PC-9 (cell line): ENCODE data around the gene PBX1. TPM values are rescaled to one million over a fixed set of nuclear protein-coding genes. Genes with fewer than 3 reads are reported as not detected.

Source experiments
- BruUV-seq: library from RNA; stranded (reverse); fragments of 400-500 nt; replicated peaks from 2 replicates; lab custom pipeline; 2021; lab: Mats Ljungman, UMichigan
- CTCF ChIA-PET: fragments of 300-600 bp; sonication (Branson Sonifier 250); formaldehyde crosslinking; loops from one replicate; lab custom pipeline; 2022; ENCODE audit warnings: antibody characterized with exemption; lab: Charles Lee
- POLR2A ChIA-PET: fragments of 300-600 bp; sonication (Branson Sonifier 250); formaldehyde crosslinking; loops from one replicate; lab custom pipeline; 2022; ENCODE audit warnings: antibody characterized with exemption; ENCODE audit not compliant: unreplicated experiment; lab: Charles Lee
- DNase-seq, 2 experiments: peaks; one replicate each; pipeline versions ENCODE4 v3.0.0 to v3.0.0-alpha.2; 2015 to 2022; ENCODE audit warnings: mixed read lengths in 1 of 2
- H2AFZ ChIP-seq: fragments of 200-600 bp; sonication (generic); 2 replicates; pipeline ENCODE4 v1.8.1; 2017; ENCODE audit warnings: antibody characterized with exemption
- H3F3A ChIP-seq: fragments of 200-600 bp; sonication (generic); 2 replicates; pipeline ENCODE4 v1.8.1; 2017; ENCODE audit warnings: antibody characterized with exemption, mild to moderate bottlenecking, low read depth; ENCODE audit not compliant: insufficient read depth
- H3K27ac ChIP-seq: fragments of 200-600 bp; sonication (generic); 2 replicates; pipeline ENCODE4 v1.6.1; 2016; ENCODE audit warnings: mixed run types
- H3K27me3 ChIP-seq: fragments of 200-600 bp; sonication (generic); 2 replicates; pipeline ENCODE4 v1.6.1; 2016; ENCODE audit warnings: low read depth, mixed run types; ENCODE audit not compliant: insufficient read depth
- H3K36me3 ChIP-seq: fragments of 200-600 bp; sonication (generic); 2 replicates; pipeline ENCODE4 v1.6.1; 2016; ENCODE audit warnings: low read depth, mixed run types
- H3K4me1 ChIP-seq: fragments of 200-600 bp; sonication (generic); replicated peaks from 2 replicates; pipeline ENCODE4 v1.6.1; 2016; ENCODE audit warnings: mixed run types; ENCODE audit not compliant: insufficient read depth
- H3K4me2 ChIP-seq: fragments of 200-600 bp; sonication (generic); 2 replicates; pipeline ENCODE4 v1.6.1; 2017; ENCODE audit warnings: mixed run types
- H3K4me3 ChIP-seq: fragments of 200-600 bp; sonication (generic); 2 replicates; pipeline ENCODE4 v1.6.1; 2016; ENCODE audit warnings: mixed run types
- H3K79me2 ChIP-seq: fragments of 200-600 bp; sonication (generic); 2 replicates; pipeline ENCODE4 v1.6.1; 2017; ENCODE audit warnings: low read depth, mixed run types
- H3K9me2 ChIP-seq: fragments of 200-600 bp; sonication (generic); 2 replicates; pipeline ENCODE4 v1.8.1; 2017; ENCODE audit warnings: mild to moderate bottlenecking; ENCODE audit not compliant: insufficient read depth
- H3K9me3 ChIP-seq: fragments of 200-600 bp; sonication (generic); 2 replicates; pipeline ENCODE4 v1.8.1; 2016; ENCODE audit warnings: low read depth; ENCODE audit not compliant: insufficient read depth
- H4K20me1 ChIP-seq: fragments of 200-600 bp; sonication (generic); 2 replicates; pipeline ENCODE4 v1.8.1; 2017; ENCODE audit not compliant: insufficient read depth
- CTCF ChIP-seq: fragments of 200-600 bp; sonication (generic); conservative IDR thresholded peaks from 2 replicates; pipeline ENCODE4 v1.6.1; 2017; ENCODE audit warnings: mixed run types, antibody characterized with exemption, mild to moderate bottlenecking, moderate library complexity
- EZH2 ChIP-seq: fragments of 200-600 bp; sonication (generic); IDR thresholded peaks from 2 replicates; pipeline ENCODE4 v1.8.0; 2017; ENCODE audit warnings: antibody characterized with exemption, low read depth
- intact Hi-C: fragments of 100-400 bp; cut with micrococcal nuclease; formaldehyde crosslinking; loops from one replicate; pipeline ENCODE4 v1.10.0; 2022; ENCODE audit not compliant: unreplicated experiment
- total RNA-seq: library from RNA; stranded (reverse); gene quantifications from 2 replicates; pipeline ENCODE4 v1.2.3, GENCODE V29; 2021

Gene PBX1
- total RNA-seq, 1 experiment from 2014 or later: 57.7 TPM

- CTCF ChIA-PET: no interaction called here
- Histone ChIP-seq H3K9me3 (no peaks in the 10 kb centered on the region), H3K27me3 (no peaks in the 10 kb centered on the region), H2AFZ (no peak overlapping the region), H3K36me3 (no peaks in the 10 kb centered on the region), H3K4me3 (no peak overlapping the region), H3K9me2 (no peaks in the 10 kb centered on the region; the same call in 1 of the 2 replicates), H3K79me2 (no peaks in the 10 kb centered on the region), H3K4me2 (no peak overlapping the region), H3K4me1 (no peaks in the 10 kb centered on the region), H3F3A (no peaks in the 10 kb centered on the region), H4K20me1 (no peaks in the 10 kb centered on the region), H3K27ac (no peak overlapping the region)
- no TSS peak for BruUV-seq
- POLR2A ChIA-PET: no interaction called here
- DNase-seq: no peak
- TF ChIP-seq CTCF: no peak
- no peak for TF ChIP-seq EZH2
- intact Hi-C loops: no loop called here
These were observed 308.6 kb downstream of the PBX1 start for GRCh38 chr1:164867590-164867989.

DNA sequence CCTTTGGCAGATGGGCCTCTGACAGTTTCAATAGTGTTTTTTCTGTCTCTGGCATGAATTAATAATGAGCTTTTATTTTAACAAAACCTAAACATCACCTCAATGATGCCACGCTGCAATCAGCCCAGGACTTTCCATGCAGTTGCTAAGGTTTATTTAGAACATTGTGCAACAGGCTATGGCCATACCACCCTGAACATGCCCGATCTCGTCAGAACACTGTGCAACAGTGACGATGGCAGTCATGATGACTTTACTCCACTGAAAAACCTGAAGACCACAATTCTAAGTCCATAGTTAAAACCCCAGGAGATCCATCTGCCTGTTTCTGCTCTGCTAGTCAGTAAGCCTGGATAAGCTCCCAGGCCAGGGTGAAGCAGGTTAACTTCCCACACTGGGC is 310.0 kb downstream of the PBX1 start:
- Histone ChIP-seq H3K36me3 (no peaks in the 10 kb centered on the region), H3K27me3 (no peaks in the 10 kb centered on the region), H3K4me1 (no peaks in the 10 kb centered on the region), H4K20me1 (no peaks in the 10 kb centered on the region), H3F3A (no peaks in the 10 kb centered on the region), H3K79me2 (no peaks in the 10 kb centered on the region), H3K9me3 (no peaks in the 10 kb centered on the region), H2AFZ (no peak overlapping the region), H3K27ac (no peak overlapping the region), H3K4me2 (no peak overlapping the region), H3K4me3 (no peak overlapping the region), H3K9me2 (no peaks in the 10 kb centered on the region; the same call in 1 of the 2 replicates)
- TF ChIP-seq EZH2 (no peak), CTCF (no peak)
- intact Hi-C loops: no loop called here
- BruUV-seq: no TSS peak
- no peak for DNase-seq
- POLR2A ChIA-PET: interaction anchor here (0.6 kb wide), 1 partner anchor 8 kb away, joined by 7 read pairs; no protein-coding TSS in a partner anchor
- CTCF ChIA-PET: no interaction called here

DNA sequence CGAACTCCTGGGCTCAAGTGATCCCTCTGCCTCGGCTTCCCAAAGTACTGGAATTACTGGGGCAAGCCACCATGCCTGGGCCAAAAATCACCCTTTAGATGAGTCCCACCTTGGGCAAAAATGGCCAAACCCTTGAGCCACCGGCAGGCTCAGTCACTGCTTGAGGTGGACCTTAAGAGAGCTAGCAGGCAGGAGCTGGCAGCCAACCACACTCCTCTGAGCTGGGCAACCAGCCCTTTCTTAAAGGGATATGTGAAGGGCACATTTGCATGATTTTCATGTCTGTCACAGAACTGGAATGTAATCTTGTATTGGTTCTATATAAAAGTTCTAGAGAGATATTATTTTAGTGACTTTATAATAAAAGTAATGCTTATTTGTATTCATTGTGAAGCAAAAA is 316.5 kb downstream of the PBX1 start:
- BruUV-seq: no TSS peak

More for the DNA sequence above, 316.5 kb downstream of the PBX1 start:
- no peaks in the 10 kb centered on the region for H3K9me3 ChIP-seq
- TF ChIP-seq EZH2 (no peak), CTCF (no peak)
- no peaks in the 10 kb centered on the region for H3K4me1 ChIP-seq
- no peak for DNase-seq
- H3K4me2 ChIP-seq: no peak overlapping the region
- no peaks in the 10 kb centered on the region for H3F3A ChIP-seq
- no peaks in the 10 kb centered on the region for H3K27me3 ChIP-seq
- POLR2A ChIA-PET: no interaction called here
- H3K36me3 ChIP-seq: no peaks in the 10 kb centered on the region
- no peak overlapping the region for H3K27ac ChIP-seq
- H2AFZ ChIP-seq: no peak overlapping the region
- no peaks in the 10 kb centered on the region for H3K79me2 ChIP-seq
- CTCF ChIA-PET: no interaction called here
- intact Hi-C loops: no loop called here
- H4K20me1 ChIP-seq: no peaks in the 10 kb centered on the region
- H3K4me3 ChIP-seq: no peak overlapping the region
- no peaks in the 10 kb centered on the region for H3K9me2 ChIP-seq
